H9 (cell line): ENCODE measurements around the gene GNRHR. TPM values are rescaled to one million over a fixed set of nuclear protein-coding genes. Genes with fewer than 3 reads are reported as not detected.

Experiments
- DNase-seq: peaks from one replicate; pipeline ENCODE4 v3.0.0-alpha.2; 2017
- H2AFZ ChIP-seq: one replicate; pipeline ENCODE4 v1.6.1; 2013; ENCODE audit warnings: mild to moderate bottlenecking, low read length, control low read depth, moderate library complexity
- H2AK5ac ChIP-seq: 2 replicates; pipeline ENCODE4 v1.6.1; 2013; ENCODE audit warnings: low read length, control low read depth, mixed read lengths; ENCODE audit not compliant: insufficient read length
- H2BK120ac ChIP-seq: one replicate; pipeline ENCODE4 v1.6.1; 2013; ENCODE audit warnings: low read depth, mild to moderate bottlenecking, low read length, control low read depth, inconsistent platforms; ENCODE audit not compliant: poor library complexity, severe bottlenecking
- H2BK12ac ChIP-seq: 2 replicates; pipeline ENCODE4 v1.6.1; 2013; ENCODE audit warnings: low read length, control low read depth, mixed read lengths, low read depth; ENCODE audit not compliant: insufficient read length
- H2BK15ac ChIP-seq: 2 replicates; pipeline ENCODE4 v1.6.1; 2013; ENCODE audit warnings: low read depth, low read length, control low read depth
- H2BK20ac ChIP-seq: one replicate; pipeline ENCODE4 v1.6.1; 2013; ENCODE audit warnings: low read depth, mild to moderate bottlenecking, low read length, control low read depth, inconsistent platforms; ENCODE audit not compliant: poor library complexity, severe bottlenecking
- H2BK5ac ChIP-seq: 2 replicates; pipeline ENCODE4 v1.6.1; 2013; ENCODE audit warnings: low read length, control low read depth, mixed read lengths; ENCODE audit not compliant: insufficient read length
- H3K14ac ChIP-seq: 2 replicates; pipeline ENCODE4 v1.6.1; 2013; ENCODE audit warnings: low read length, control low read depth; ENCODE audit not compliant: insufficient read depth
- H3K18ac ChIP-seq: 2 replicates; pipeline ENCODE4 v1.6.1; 2013; ENCODE audit warnings: low read depth, mild to moderate bottlenecking, mixed read lengths, low read length, control low read depth; ENCODE audit not compliant: insufficient read length
- H3K23ac ChIP-seq: 2 replicates; pipeline ENCODE4 v1.6.1; 2013; ENCODE audit warnings: low read length, control low read depth, mixed read lengths, low read depth; ENCODE audit not compliant: insufficient read length
- H3K23me2 ChIP-seq: 2 replicates; pipeline ENCODE4 v1.6.1; 2013; ENCODE audit warnings: low read depth, mild to moderate bottlenecking, mixed read lengths, low read length, control low read depth; ENCODE audit not compliant: insufficient read length, poor library complexity, severe bottlenecking
- H3K27ac ChIP-seq: 2 replicates; pipeline ENCODE4 v1.5.1; 2013; ENCODE audit warnings: low read length, control low read depth, mixed read lengths, low read depth; ENCODE audit not compliant: insufficient read length
- H3K27me3 ChIP-seq: 2 replicates; pipeline ENCODE4 v1.6.1; 2013; ENCODE audit warnings: low read length, control low read depth, inconsistent platforms; ENCODE audit not compliant: insufficient read depth
- H3K4ac ChIP-seq: 2 replicates; pipeline ENCODE4 v1.6.1; 2013; ENCODE audit warnings: low read depth, mild to moderate bottlenecking, control low read depth, inconsistent platforms, low read length, moderate library complexity
- H3K4me1 ChIP-seq: 2 replicates; pipeline ENCODE4 v1.6.1; 2013; ENCODE audit warnings: low read length, control low read depth, inconsistent platforms; ENCODE audit not compliant: insufficient read depth
- H3K4me2 ChIP-seq: 2 replicates; pipeline ENCODE4 v1.6.1; 2013; ENCODE audit warnings: low read length, control low read depth, mixed read lengths; ENCODE audit not compliant: insufficient read length, insufficient read depth
- H3K56ac ChIP-seq: 2 replicates; pipeline ENCODE4 v1.6.1; 2013; ENCODE audit warnings: low read depth, mild to moderate bottlenecking, mixed read lengths, low read length, control low read depth; ENCODE audit not compliant: insufficient read length
- H3K79me1 ChIP-seq: 2 replicates; pipeline ENCODE4 v1.6.1; 2013; ENCODE audit warnings: low read depth, mild to moderate bottlenecking, moderate library complexity, low read length, control low read depth, inconsistent platforms; ENCODE audit not compliant: insufficient read depth, poor library complexity, severe bottlenecking
- H3K79me2 ChIP-seq: 2 replicates; pipeline ENCODE4 v1.6.1; 2013; ENCODE audit warnings: low read length, control low read depth, inconsistent platforms; ENCODE audit not compliant: insufficient read depth
- H3K9ac ChIP-seq: 2 replicates; pipeline ENCODE4 v1.6.1; 2013; ENCODE audit warnings: low read length, control low read depth, mixed read lengths; ENCODE audit not compliant: insufficient read length; ENCODE audit errors: extremely low read depth
- H3K9me3 ChIP-seq: one replicate; pipeline ENCODE4 v1.6.1; 2013; ENCODE audit warnings: low read depth, low read length, inconsistent platforms; ENCODE audit not compliant: control insufficient read depth
- H3T11ph ChIP-seq: one replicate; pipeline ENCODE4 v1.6.1; 2013; ENCODE audit warnings: mild to moderate bottlenecking, low read length, control low read depth, inconsistent platforms
- H4K20me1 ChIP-seq: one replicate; pipeline ENCODE4 v1.6.1; 2013; ENCODE audit not compliant: control insufficient read depth, insufficient read length, insufficient read depth
- H4K5ac ChIP-seq: 2 replicates; pipeline ENCODE4 v1.6.1; 2013; ENCODE audit warnings: low read depth, mild to moderate bottlenecking, mixed read lengths, low read length, control low read depth; ENCODE audit not compliant: insufficient read length
- H4K8ac ChIP-seq: replicated peaks from 2 replicates; pipeline ENCODE4 v1.6.1; 2013; ENCODE audit warnings: low read length, control low read depth, mixed read lengths, low read depth; ENCODE audit not compliant: insufficient read length
- H4K91ac ChIP-seq: 2 replicates; pipeline ENCODE4 v1.6.1; 2013; ENCODE audit warnings: low read depth, mild to moderate bottlenecking, moderate library complexity, mixed read lengths, low read length, control low read depth; ENCODE audit not compliant: insufficient read length
- H3K27ac Mint-ChIP-seq, 3 experiments: 2 replicates in 2 of 3; 3 replicates in 1 of 3; pipeline ENCODE4 v1.8.0; 2020 to 2021; ENCODE audit warnings: mixed read lengths in 3 of 3, mild to moderate bottlenecking in 1 of 3, moderate library complexity in 1 of 3
- H3K27me3 Mint-ChIP-seq: 2 replicates; pipeline ENCODE4 v1.8.0; 2021; ENCODE audit warnings: low read depth, mild to moderate bottlenecking, moderate library complexity, mixed read lengths
- H3K36me3 Mint-ChIP-seq, 3 experiments: 2 replicates in 2 of 3; 3 replicates in 1 of 3; pipeline ENCODE4 v1.8.0; 2020 to 2021; ENCODE audit warnings: low read depth in 3 of 3, mixed read lengths in 3 of 3; ENCODE audit not compliant: insufficient read depth in 1 of 3
- H3K4me1 Mint-ChIP-seq, 2 experiments: 2 replicates each; pipeline ENCODE4 v1.8.0; 2020; ENCODE audit warnings: mixed read lengths in 2 of 2
- H3K4me3 Mint-ChIP-seq, 2 experiments: 2 replicates in 1 of 2; 3 replicates in 1 of 2; pipeline ENCODE4 v1.8.0; 2020 to 2021; ENCODE audit warnings: mild to moderate bottlenecking in 2 of 2, mixed read lengths in 2 of 2, moderate library complexity in 1 of 2
- H3K9me3 Mint-ChIP-seq, 2 experiments: 2 replicates in 1 of 2; 3 replicates in 1 of 2; pipeline ENCODE4 v1.8.0; 2020; ENCODE audit warnings: mild to moderate bottlenecking in 2 of 2, mixed read lengths in 2 of 2, moderate library complexity in 1 of 2
- CTCF ChIP-seq: fragments of 200-600 bp; sonication (generic); conservative IDR thresholded peaks from 3 replicates; pipeline ENCODE4 v1.8.0; 2021; ENCODE audit warnings: antibody characterized with exemption, mild to moderate bottlenecking
- WGBS: extraction: QIAGEN DNeasy Blood & Tissue Kit; methylation state at CpG from one replicate; pipeline ENCODE4 v1.1.7; 2013; ENCODE audit warnings: missing lambda C conversion rate, low lambda C conversion rate, mixed read lengths; ENCODE audit not compliant: insufficient read length; ENCODE audit errors: extremely low coverage; 5-methylcytosine and 5-hydroxymethylcytosine counted together
- total RNA-seq: library from RNA; stranded (reverse); gene quantifications from 2 replicates; pipeline ENCODE4 v1.2.1, GENCODE V29; 2021

Gene GNRHR
- total RNA-seq, 1 experiment from 2014 or later = not detected

DNA sequence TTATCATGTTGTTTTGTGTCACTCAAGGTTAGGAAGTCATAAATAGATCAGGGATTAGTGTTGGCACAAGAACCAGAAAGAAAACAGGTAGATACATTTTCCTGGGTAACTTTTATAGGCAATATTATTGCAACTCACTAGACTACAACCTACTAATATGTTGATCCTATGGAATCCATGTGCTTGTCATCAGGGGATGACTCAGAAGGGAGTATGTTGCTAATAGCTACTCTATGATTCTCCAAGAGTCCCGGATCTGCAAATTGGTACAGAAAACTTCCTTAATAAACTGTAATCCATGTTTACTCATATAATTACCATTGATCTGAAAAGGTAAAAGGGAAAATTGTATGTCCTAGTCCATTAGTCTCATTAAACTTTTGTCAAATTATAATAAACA, 11.7 kb upstream of the GNRHR start:
- H3K4ac ChIP-seq = no peak overlapping the region
- H3K9ac ChIP-seq = no peak overlapping the region
- H2BK20ac ChIP-seq = no peak overlapping the region
- DNase-seq = no peak
- H3K4me3 Mint-ChIP-seq = no peak overlapping the region
- H3K4me1 Mint-ChIP-seq = peaks cover 5% of the 10 kb centered on the region in 2 experiments; a peak in 1 of 4 replicates
- no peak overlapping the region for H3K56ac ChIP-seq
- no peak overlapping the region for H2AK5ac ChIP-seq
- no peaks in the 10 kb centered on the region for H3K9me3 ChIP-seq
- no peak overlapping the region for H3K27ac Mint-ChIP-seq
- H3K27ac ChIP-seq = no peak overlapping the region
- H3T11ph ChIP-seq = no peak overlapping the region
- no peaks in the 10 kb centered on the region for H3K79me2 ChIP-seq
- no peaks in the 10 kb centered on the region for H3K27me3 Mint-ChIP-seq
- H3K9me3 Mint-ChIP-seq = no peaks in the 10 kb centered on the region; a peak in 1 of 5 replicates
- H3K4me1 ChIP-seq = no peaks in the 10 kb centered on the region
- H2BK15ac ChIP-seq = no peak overlapping the region
- H3K27me3 ChIP-seq = no peaks in the 10 kb centered on the region
- H4K5ac ChIP-seq = no peak overlapping the region
- H3K4me2 ChIP-seq = no peak overlapping the region
- WGBS = no CpG with 5 or more reads among the region's 1 CpG
- no peak overlapping the region for H4K91ac ChIP-seq
- no peak overlapping the region for H3K23ac ChIP-seq
- no peak overlapping the region for H2BK5ac ChIP-seq
- no peak overlapping the region for H2BK12ac ChIP-seq
- no peaks in the 10 kb centered on the region for H4K20me1 ChIP-seq
- no peak overlapping the region for H2BK120ac ChIP-seq
- no peaks in the 10 kb centered on the region for H3K79me1 ChIP-seq
- H4K8ac ChIP-seq = no peak overlapping the region
- H3K18ac ChIP-seq = no peak overlapping the region
- H3K23me2 ChIP-seq = no peaks in the 10 kb centered on the region
- no peak for TF ChIP-seq CTCF
- H3K14ac ChIP-seq = no peak overlapping the region
- no peak overlapping the region for H2AFZ ChIP-seq
- H3K36me3 Mint-ChIP-seq = no peaks in the 10 kb centered on the region
